GM23338 (cell line): ENCODE data around the gene GSTK1. TPM values are rescaled to one million over a fixed set of nuclear protein-coding genes. Genes with fewer than 3 reads are reported as not detected.

Experiments used
- ATAC-seq: fragments of 200-7000 bp; cut with Tn5 transposase; 3 replicates; pipeline ENCODE4 v1.9.1; 2020
- DNase-seq: peaks from one replicate; pipeline ENCODE4 v3.0.0-alpha.2; 2015; ENCODE audit warnings: low spot score
- H2AFZ ChIP-seq: fragments of 200-600 bp; sonication (generic); 2 replicates; pipeline ENCODE4 v1.8.0; 2016; ENCODE audit warnings: antibody characterized with exemption, mild to moderate bottlenecking, moderate library complexity
- H3F3A ChIP-seq: fragments of 200-600 bp; sonication (generic); replicated peaks from 2 replicates; pipeline ENCODE4 v1.8.0; 2017; ENCODE audit warnings: antibody characterized with exemption, mixed run types, low read depth
- H3K27ac ChIP-seq: fragments of 200-600 bp; sonication (generic); 2 replicates; pipeline ENCODE4 v1.6.1; 2016; ENCODE audit warnings: low read depth
- H3K27me3 ChIP-seq: fragments of 200-600 bp; sonication (generic); 2 replicates; pipeline ENCODE4 v1.8.0; 2016; ENCODE audit warnings: mild to moderate bottlenecking, mixed run types, moderate library complexity; ENCODE audit not compliant: insufficient read depth
- H3K36me3 ChIP-seq: fragments of 200-600 bp; sonication (generic); 2 replicates; pipeline ENCODE4 v1.8.0; 2016; ENCODE audit warnings: mild to moderate bottlenecking; ENCODE audit not compliant: insufficient read depth
- H3K4me1 ChIP-seq: fragments of 200-600 bp; sonication (generic); 2 replicates; pipeline ENCODE4 v1.8.0; 2016; ENCODE audit warnings: mild to moderate bottlenecking, moderate library complexity; ENCODE audit not compliant: insufficient read depth
- H3K4me2 ChIP-seq: fragments of 200-600 bp; sonication (generic); 2 replicates; pipeline ENCODE4 v1.7.1; 2017; ENCODE audit warnings: mixed run types
- H3K4me3 ChIP-seq: fragments of 200-600 bp; sonication (generic); 2 replicates; pipeline ENCODE4 v1.6.1; 2016; ENCODE audit warnings: mixed run types
- H3K79me2 ChIP-seq: fragments of 200-600 bp; sonication (generic); replicated peaks from 2 replicates; pipeline ENCODE4 v1.8.0; 2017; ENCODE audit warnings: mild to moderate bottlenecking; ENCODE audit not compliant: insufficient read depth
- H3K9me2 ChIP-seq: fragments of 200-600 bp; sonication (generic); 2 replicates; pipeline ENCODE4 v1.8.0; 2017; ENCODE audit not compliant: insufficient read depth
- H4K20me1 ChIP-seq: fragments of 200-600 bp; sonication (generic); replicated peaks from 2 replicates; pipeline ENCODE4 v1.8.0; 2017; ENCODE audit warnings: mild to moderate bottlenecking; ENCODE audit not compliant: insufficient read depth
- H3K27ac Mint-ChIP-seq: 2 replicates; pipeline ENCODE4 v1.8.0; 2020; ENCODE audit warnings: inconsistent platforms, mild to moderate bottlenecking, moderate library complexity, mixed read lengths
- H3K27me3 Mint-ChIP-seq: 3 replicates; pipeline ENCODE4 v1.8.0; 2022; ENCODE audit warnings: low read depth, mild to moderate bottlenecking, moderate library complexity, mixed read lengths, inconsistent platforms; ENCODE audit not compliant: insufficient read depth, poor library complexity
- H3K36me3 Mint-ChIP-seq: 3 replicates; pipeline ENCODE4 v1.8.0; 2021; ENCODE audit warnings: low read depth, mild to moderate bottlenecking, inconsistent platforms, moderate library complexity, mixed read lengths
- H3K4me1 Mint-ChIP-seq: 3 replicates; pipeline ENCODE4 v1.8.0; 2020; ENCODE audit warnings: mild to moderate bottlenecking, inconsistent platforms, mixed read lengths
- H3K4me3 Mint-ChIP-seq: 3 replicates; pipeline ENCODE4 v1.8.0; 2021; ENCODE audit warnings: moderate library complexity, mild to moderate bottlenecking, inconsistent platforms, mixed read lengths
- H3K9me3 Mint-ChIP-seq: 3 replicates; pipeline ENCODE4 v1.8.0; 2020; ENCODE audit warnings: moderate library complexity, mild to moderate bottlenecking, inconsistent platforms, mixed read lengths
- EZH2 ChIP-seq: fragments of 200-600 bp; sonication (generic); IDR thresholded peaks from one replicate; pipeline ENCODE4 v1.8.0; 2017; ENCODE audit warnings: antibody characterized with exemption, mild to moderate bottlenecking, low read depth; ENCODE audit not compliant: unreplicated experiment
- STAT1 ChIP-seq: IDR thresholded peaks from one replicate; pipeline ENCODE4 v1.6.1; 2016; ENCODE audit warnings: antibody characterized with exemption; ENCODE audit not compliant: unreplicated experiment
- ZNF462 ChIP-seq: fragments of 250-450 bp; sonication (Bioruptor Pico); IDR thresholded peaks from 2 replicates; pipeline ENCODE4 v1.5.0; 2020; ENCODE audit warnings: mild to moderate bottlenecking, moderate library complexity
- polyA plus RNA-seq: library from polyadenylated mRNA; unstranded; fragments of >200 nt; fragmentation: Nextera tagmentation; extraction: Ambion mirVana; gene quantifications from 2 replicates; pipeline ENCODE4 v1.2.1, GENCODE V29; 2016
- total RNA-seq: library from RNA; depleted of rRNA; stranded (reverse); fragments of >200 nt; shearing (Covaris generic); gene quantifications from 2 replicates; pipeline ENCODE4 v1.2.3, GENCODE V29; 2014
- TF ChIP-seq, protein P1 (sequence below): IDR thresholded peaks from 2 replicates; pipeline ENCODE4 v1.6.1; 2016; ENCODE audit warnings: antibody characterized with exemption
- TF ChIP-seq, protein P2 (sequence below), 2 experiments: fragments of 200-600 bp in 1 of 2; sonication (generic) in 1 of 2; conservative IDR thresholded peaks; 2 replicates each; pipeline versions ENCODE4 v1.5.1 to v1.6.1; 2016 to 2017; ENCODE audit warnings: antibody characterized with exemption in 2 of 2, low read depth in 2 of 2, mild to moderate bottlenecking in 2 of 2, moderate library complexity in 1 of 2

The GSTK1 gene
- total and polyA plus RNA-seq, 2 experiments from 2014 or later: 26.4 to 27.5 TPM

- TF ChIP-seq ZNF462 (CRISPR knock-in tag) (no peak), EZH2 (no peak), STAT1 (no peak)
Observed at GRCh38 chr7:143230602-143231457, 32.4 kb upstream of the GSTK1 start (continued).

DNA sequence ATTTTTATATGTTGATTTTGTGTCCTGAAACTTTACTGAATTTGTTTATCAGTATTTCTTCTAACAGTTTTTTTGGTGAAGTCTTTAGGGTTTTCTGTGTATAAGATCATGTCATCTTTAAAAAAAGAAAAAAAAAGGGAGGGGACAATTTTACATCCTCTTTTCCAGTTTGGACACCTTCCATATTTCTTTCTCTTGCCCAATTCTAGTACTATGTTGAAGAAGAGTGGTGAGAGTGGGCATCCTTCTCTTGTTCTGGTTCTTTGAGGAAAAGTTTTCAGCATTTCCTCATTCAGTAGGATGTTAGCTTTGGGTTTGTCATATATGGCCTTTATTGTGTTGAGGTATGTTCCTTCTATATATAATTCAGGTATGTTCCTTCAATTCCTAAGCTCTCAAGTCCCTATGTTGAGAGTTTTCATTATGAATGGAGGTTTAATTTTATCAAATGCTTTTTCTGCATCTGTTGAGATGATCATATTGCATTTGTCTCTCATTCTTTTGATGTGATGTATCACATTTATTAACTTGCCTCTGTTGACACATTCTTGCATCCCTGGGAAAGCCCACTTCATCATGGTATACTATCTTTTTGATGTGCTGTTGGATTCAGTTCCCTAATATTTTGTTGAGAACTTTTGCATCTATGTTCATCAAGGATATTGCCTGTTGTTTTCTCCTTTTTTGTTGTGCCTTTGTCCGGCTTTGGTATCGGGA, 29.3 kb upstream of the GSTK1 start:
- Histone ChIP-seq H2AFZ (no peak overlapping the region), H3K9me2 (no peaks in the 10 kb centered on the region), H3K79me2 (no peaks in the 10 kb centered on the region), H3K4me3 (no peak overlapping the region), H3K27me3 (no peaks in the 10 kb centered on the region), H3K4me1 (peaks cover 11% of the 10 kb centered on the region), H3F3A (no peaks in the 10 kb centered on the region), H3K4me2 (no peak overlapping the region), H4K20me1 (no peaks in the 10 kb centered on the region), H3K27ac (no peak overlapping the region), H3K36me3 (no peaks in the 10 kb centered on the region)
- H3K4me1 Mint-ChIP-seq: peaks cover 5% of the 10 kb centered on the region; the same call in 2 of the 3 replicates
- H3K27ac Mint-ChIP-seq: no peak overlapping the region
- peaks cover 17% of the 10 kb centered on the region for H3K9me3 Mint-ChIP-seq
- H3K4me3 Mint-ChIP-seq: no peak overlapping the region
- H3K36me3 Mint-ChIP-seq: no peaks in the 10 kb centered on the region
- DNase-seq (no peak), ATAC-seq (no peak)
- peaks cover 5% of the 10 kb centered on the region for H3K27me3 Mint-ChIP-seq
- TF ChIP-seq, protein P1, sequence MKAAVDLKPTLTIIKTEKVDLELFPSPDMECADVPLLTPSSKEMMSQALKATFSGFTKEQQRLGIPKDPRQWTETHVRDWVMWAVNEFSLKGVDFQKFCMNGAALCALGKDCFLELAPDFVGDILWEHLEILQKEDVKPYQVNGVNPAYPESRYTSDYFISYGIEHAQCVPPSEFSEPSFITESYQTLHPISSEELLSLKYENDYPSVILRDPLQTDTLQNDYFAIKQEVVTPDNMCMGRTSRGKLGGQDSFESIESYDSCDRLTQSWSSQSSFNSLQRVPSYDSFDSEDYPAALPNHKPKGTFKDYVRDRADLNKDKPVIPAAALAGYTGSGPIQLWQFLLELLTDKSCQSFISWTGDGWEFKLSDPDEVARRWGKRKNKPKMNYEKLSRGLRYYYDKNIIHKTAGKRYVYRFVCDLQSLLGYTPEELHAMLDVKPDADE: no peak
- TF ChIP-seq, protein P2, sequence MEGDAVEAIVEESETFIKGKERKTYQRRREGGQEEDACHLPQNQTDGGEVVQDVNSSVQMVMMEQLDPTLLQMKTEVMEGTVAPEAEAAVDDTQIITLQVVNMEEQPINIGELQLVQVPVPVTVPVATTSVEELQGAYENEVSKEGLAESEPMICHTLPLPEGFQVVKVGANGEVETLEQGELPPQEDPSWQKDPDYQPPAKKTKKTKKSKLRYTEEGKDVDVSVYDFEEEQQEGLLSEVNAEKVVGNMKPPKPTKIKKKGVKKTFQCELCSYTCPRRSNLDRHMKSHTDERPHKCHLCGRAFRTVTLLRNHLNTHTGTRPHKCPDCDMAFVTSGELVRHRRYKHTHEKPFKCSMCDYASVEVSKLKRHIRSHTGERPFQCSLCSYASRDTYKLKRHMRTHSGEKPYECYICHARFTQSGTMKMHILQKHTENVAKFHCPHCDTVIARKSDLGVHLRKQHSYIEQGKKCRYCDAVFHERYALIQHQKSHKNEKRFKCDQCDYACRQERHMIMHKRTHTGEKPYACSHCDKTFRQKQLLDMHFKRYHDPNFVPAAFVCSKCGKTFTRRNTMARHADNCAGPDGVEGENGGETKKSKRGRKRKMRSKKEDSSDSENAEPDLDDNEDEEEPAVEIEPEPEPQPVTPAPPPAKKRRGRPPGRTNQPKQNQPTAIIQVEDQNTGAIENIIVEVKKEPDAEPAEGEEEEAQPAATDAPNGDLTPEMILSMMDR (conservative IDR thresholded peaks at IDR 0.05; ENCODE audit: low read depth in 2 of 2): no peak
